NCI-H69 (cell line): ENCODE data around the gene ADAMTS4.
"Not testable (repeated sequence)": the region's sequence is repeated elsewhere in the genome, so short reads cannot be mapped to it uniquely, and the experiment has no call there.

Experiments
- DNase-seq: peaks from one replicate; lab custom pipeline; 2025; lab: John Stamatoyannopoulos, UW

The ADAMTS4 gene, protein sequence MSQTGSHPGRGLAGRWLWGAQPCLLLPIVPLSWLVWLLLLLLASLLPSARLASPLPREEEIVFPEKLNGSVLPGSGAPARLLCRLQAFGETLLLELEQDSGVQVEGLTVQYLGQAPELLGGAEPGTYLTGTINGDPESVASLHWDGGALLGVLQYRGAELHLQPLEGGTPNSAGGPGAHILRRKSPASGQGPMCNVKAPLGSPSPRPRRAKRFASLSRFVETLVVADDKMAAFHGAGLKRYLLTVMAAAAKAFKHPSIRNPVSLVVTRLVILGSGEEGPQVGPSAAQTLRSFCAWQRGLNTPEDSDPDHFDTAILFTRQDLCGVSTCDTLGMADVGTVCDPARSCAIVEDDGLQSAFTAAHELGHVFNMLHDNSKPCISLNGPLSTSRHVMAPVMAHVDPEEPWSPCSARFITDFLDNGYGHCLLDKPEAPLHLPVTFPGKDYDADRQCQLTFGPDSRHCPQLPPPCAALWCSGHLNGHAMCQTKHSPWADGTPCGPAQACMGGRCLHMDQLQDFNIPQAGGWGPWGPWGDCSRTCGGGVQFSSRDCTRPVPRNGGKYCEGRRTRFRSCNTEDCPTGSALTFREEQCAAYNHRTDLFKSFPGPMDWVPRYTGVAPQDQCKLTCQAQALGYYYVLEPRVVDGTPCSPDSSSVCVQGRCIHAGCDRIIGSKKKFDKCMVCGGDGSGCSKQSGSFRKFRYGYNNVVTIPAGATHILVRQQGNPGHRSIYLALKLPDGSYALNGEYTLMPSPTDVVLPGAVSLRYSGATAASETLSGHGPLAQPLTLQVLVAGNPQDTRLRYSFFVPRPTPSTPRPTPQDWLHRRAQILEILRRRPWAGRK

DNA sequence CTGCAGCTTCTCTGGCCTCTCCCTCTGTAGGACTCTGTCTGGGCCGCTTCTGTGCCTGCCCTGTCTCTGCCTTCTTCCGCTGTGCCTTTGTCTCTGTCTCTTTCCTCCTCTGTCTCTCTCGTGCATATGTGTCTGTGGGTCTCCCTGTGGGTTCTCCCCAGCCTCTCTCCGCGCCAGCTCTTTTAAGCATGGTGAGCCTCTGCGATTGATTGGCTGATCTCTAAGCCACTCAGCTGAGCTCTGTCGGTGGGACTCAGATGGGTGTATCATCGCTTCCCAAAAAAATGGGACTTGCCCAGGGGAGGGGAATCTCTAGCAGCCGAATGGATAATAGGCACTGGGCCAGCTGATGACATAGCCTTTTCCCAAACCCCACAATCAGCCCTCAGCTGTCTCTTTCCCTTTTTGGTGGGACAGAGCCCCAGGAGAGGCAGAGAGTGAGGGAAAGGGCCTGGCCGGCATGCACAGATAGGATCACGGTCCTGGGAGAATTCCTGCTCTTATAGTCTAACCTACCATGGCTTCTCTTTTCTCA lies at the start of gene ADAMTS4:
TSS of gene ADAMTS4 (minus strand) at position 158 of the 535 bp plus-strand sequence. CDS start 427 bp downstream, outside the sequence.
- peak; percentile 49 for DNase-seq

DNA sequence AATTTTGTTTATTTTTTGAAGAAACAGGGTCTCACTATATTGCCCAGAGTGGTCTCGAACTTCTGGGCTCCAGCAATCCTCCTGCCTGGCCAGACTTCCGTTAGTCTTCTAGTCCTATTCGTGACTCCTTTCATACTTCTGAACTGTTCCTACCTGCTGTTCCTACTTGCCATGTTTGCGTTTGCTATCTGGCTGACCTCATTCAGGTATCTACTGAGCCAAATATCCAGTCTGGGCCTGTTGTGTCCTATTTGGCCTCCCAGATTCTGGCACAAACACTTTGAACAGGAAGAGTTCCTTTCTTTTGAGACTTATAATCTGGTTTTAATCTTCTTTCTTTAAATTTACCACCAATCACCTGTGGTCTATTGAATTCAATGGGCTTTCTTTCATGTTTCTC lies 46.0 kb upstream of the ADAMTS4 start:
- DNase-seq, result no peak

DNA sequence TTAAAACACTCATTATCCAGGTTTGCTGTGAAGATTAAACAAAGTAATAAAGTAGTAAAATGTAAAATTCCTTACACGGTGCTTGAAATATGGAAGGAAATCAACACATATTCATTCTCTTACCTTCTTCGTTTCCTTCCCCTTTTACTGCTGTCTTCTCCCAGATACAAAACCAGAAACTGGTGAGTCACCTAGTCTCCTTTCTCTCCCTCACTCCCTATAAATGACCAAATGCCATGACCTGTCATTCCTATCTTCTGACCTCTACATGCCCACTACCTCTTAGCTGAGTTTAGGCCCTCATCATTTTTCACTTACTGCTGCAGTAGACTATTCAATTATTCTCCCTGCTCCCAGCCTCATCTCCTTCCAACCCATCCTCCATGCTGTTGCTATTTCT lies 43.5 kb upstream of the ADAMTS4 start:
- no peak for DNase-seq

DNA sequence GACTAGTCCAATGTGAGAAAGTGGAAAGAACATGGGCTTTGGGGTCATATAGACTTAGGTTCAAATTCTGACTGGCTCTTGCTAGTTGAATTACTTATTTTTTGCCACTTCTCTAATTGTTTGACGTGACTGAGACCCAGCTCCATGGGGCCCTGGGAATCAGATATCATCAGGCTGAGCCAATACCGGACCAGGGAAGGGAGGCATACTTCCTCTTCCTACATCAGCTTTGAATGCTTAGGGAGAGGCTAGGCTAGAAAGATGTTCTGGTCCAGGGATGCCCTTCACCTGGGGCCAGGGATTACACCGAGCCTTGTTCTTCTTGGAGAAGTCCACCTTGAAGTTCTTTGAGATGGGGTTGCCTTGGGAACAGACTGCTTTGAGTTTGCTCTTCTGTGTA lies 42.8 kb upstream of the ADAMTS4 start:
- DNase-seq, result no peak

DNA sequence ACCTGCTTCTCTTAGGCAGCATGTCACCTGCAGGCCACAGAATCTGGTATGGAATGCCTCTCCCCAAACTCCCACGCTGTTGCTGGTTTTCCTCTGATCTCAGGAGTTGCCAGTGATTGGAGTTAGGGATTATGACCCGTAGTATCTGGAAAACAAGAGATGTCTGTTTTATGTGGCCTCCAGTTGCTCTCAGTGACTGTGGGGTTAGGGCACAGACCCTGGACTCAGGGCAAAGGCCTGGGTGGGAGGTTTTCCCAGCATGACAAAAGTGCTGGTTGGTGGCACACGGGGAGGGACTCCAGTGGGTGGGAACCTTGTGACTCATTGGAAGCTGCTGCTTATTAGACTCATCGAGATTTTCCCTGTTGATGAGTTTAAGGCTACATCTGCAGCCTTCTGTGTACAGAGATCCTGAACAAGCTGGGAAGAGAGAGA lies 39.2 kb upstream of the ADAMTS4 start, which contains the start of gene NR1I3:
TSS of gene NR1I3 (minus strand) at position 165 of the 435 bp plus-strand sequence. CDS start 1,638 bp downstream, outside the sequence.
- no peak for DNase-seq

DNA sequence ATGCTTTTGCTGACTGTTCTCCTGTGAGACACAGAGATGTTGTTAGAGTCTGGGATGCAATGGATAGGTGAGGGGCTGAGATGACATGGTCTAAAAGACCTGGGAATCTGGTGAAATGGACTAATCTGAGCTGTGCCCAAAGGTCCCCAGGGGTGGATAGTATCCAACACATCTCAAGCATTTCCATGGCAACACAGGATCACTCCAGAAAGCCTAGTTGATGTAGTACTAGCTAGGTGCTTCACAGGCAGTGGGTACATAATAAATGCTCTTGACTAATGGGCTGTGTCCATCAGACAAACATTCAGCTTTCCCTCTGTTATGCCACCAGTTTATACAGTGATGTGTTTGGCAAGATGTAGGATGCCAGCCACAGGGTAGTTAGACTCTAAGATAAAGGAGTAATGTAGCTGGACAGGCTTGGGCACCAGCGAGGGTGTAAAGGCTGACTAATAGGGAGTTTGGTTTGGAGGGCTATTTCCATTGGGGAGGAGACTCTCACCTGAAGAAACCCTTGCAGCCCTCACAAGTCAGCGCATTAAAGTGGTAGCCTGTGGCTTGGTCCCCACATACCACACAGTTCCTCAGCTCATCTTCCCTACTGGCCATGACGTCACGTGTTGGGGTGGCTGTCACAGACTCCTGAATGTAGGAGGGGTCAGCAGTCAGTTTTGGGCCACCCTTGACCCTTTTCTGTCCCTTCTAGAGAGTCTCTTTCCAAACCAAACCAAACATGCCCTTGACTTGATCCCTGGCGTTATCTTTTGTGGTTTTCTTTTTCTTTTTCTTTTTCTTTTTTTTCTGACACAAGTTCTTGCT lies 37.3 kb upstream of the ADAMTS4 start:
- DNase-seq, result no peak

DNA sequence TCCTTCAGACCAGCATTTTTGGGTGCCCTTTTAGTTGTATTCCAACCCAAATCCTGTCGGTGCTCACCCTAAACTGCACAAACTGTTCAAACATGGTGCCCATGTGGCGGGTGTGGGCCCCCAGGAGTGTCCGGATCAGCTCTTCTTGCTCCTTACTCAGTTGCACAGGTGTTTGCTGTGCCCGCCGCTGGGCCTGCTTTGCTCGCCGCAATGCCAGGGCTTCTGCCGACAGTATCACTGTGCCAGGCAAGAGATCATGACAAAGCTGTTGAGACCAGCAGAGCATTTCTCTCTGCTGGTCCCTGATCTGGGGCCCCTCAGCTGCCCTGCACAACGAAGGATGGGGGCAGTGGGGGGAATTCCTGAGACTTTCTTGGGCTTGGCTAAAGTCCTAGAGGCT lies 34.2 kb upstream of the ADAMTS4 start:
- no peak for DNase-seq

DNA sequence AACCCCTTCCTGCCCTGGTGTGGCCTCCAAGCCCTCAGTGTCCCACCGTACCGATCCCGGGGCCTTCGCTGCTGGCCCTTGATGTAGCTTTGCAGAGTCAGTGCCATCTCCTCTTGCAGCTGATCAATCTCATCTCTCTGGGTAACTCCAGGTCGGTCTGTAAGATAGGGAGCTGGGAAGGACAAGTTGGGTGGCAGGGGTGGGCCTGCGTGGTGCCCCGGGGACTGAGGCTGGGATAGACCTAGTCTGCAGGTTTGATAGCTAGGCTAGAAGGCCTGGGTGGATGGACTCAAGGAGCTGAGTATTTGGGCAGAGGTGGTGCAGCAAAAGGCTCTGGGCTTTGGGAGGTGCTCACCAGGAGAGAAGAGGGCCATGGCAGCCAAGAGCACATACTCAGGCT lies 31.9 kb upstream of the ADAMTS4 start:
- no peak for DNase-seq

DNA sequence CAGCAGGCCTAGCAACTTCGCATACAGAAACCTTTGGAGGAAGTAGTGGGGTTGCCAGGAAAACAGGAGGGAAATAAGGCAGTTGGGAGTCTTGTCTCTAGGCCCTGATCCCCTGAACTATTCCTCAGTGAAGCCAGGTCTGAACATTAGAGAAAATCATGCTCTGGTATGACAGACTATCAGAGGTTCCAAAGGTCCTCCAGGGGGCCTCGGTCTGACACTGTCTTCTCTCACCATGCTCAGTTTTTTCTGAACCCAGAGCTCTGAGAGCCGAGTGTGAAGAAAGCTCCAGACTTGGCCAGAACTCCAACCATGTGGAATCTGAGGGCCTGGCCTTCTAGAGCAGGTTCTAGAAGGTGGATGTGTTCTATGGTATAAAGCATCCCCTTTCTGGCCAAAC lies 31.0 kb upstream of the ADAMTS4 start:
- no peak for DNase-seq

DNA sequence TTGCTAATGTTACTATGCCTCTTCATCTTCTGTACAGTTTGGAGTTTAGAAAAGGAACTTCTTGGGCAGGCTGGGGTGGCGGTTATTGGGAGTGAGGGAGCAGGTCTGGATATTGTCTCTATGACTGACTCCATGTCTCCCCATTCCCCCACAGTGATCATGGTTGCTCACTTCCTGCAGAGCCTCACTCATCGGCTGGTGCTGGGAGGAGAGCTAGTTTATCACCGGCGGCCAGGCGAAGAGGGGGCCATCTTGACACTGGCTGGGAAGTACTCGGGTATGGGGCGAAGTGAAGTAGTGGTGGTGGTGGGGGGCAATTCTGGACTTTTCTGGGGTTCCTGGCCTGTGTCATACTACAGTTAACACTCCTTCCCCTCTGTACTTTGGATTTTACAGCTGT lies 29.2 kb upstream of the ADAMTS4 start:
- DNase-seq, result no peak

DNA sequence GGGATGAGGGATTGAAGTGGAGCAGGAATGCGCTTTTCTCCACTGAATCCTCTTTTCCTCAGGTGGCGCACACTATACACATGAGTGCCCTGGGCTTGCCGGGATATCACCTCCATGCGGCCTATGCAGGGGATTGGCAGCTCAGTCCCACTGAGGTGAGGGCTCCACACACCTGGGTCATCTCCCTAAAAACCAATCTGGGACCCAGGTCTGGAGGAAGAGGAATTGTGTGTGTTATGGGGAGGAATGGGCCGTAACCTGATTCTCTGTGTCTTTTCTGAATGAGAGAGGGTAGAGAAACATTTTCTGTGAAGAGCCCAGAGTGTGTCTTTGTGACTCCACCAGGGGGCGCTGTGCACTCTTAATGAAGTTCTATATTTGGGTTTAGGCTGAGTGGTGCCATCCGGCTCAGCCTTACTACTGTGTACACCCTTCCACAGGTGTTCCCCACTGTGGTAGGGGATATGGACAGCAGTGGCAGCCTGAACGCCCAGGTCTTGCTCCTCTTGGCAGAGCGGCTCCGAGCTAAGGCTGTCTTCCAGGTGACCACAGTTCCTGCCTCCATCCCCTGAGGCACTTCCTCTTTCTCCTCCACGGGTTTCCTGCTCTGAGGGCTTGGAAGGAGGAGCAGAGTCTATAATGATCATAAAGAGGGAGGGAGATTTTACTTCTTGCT lies 28.5 kb upstream of the ADAMTS4 start:
- peak; percentile 88 for DNase-seq

DNA sequence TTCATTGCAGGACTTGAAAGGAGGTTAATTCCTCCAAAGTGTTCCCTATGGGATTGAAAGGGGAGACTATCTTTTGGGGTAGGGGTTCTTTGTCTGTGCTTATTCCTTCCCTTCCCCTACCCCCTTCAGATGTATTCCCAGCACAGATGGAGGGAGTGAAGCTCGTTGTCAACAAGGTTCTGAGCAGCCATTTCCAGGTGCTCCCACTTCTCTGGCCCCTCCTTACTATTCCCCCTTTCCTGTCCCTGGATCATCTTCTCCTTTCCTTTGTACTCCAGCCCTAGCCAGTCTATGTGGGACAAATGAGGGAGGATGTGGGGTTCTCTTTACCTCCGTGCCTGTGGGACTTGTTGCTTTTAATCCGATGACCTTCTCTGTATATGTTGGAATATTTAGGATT lies 27.9 kb upstream of the ADAMTS4 start:
- DNase-seq, result peak; percentile 62

DNA sequence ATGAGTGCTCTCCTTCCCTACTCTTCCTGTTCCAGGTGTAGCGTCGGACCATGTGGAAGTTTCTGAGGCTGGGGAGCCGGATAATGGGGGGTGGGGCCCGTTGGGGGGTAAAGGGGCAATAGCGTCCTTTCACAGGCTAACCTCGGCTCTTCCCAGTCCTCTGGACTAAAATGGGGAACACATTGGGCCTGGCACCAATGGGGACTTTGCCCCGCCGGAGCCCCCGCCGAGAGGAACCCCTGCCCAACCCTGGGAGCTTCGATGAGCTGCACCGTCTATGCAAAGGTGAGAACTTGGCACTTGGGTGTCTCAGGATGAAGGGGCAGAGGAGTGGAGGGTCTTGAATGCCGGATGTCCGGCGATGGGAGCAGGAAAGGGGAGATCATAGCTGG lies 27.5 kb upstream of the ADAMTS4 start:
- DNase-seq, result peak; percentile 62

DNA sequence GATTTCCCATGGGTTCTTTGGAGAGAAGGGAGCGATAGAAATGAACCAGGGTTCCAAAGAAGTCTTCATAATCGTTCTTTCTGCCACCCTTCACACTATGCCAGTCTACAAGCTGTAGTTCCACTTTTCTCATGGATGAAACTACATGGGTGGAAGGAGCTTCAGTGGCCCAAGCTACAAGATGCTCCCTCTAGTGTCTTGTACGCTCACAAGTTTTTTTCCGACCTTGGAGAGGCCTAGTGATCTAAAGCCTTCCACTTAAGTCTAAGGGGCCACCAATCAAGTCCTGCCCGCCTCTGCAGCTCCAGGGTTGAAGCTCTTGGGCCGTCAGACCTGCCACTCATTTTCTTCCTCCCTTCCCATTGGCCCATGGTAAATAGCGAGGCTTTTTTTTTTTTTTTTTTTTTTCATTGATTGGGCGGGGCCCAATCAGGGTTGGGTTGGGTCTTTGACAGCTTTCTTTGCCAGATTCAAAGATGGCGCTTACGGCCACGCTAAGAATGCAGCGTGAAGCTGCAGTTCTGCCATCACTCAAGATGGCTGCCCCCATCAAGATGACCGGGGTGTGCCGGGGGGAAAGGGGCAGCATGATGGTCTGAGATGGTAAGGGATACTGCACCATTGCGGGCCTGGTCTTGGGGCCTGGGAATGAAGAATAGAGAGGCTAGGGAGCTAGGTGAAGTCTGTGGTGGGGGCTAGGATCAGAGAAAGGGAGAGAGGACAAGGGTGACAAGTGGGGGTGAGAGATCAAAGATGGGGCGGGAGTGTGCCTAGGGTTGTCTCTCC lies 26.9 kb upstream of the ADAMTS4 start, which contains the start of gene TOMM40L:
TSS of gene TOMM40L (plus strand) at position 527 of the 786 bp plus-strand sequence. CDS start 430 bp downstream, outside the sequence.
- DNase-seq, result peak; percentile 98

DNA sequence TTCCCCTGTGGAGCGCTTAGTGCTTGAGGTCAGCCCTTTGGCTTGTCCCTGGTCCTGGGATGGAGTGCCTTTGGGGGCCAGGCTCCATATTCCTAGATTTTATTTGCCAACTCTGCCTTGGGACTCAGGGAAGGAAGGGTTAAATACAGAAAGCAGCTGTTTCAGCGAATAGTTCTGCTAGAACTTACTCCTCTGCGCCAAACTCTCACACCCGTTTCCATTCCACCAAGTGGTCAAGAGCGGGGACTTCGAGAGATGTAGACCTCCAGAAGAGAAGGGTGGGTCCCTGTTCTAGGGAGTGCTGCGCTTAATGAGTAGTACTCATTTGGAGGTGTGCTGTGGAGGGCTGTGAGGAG lies 26.3 kb upstream of the ADAMTS4 start:
- no peak for DNase-seq

DNA sequence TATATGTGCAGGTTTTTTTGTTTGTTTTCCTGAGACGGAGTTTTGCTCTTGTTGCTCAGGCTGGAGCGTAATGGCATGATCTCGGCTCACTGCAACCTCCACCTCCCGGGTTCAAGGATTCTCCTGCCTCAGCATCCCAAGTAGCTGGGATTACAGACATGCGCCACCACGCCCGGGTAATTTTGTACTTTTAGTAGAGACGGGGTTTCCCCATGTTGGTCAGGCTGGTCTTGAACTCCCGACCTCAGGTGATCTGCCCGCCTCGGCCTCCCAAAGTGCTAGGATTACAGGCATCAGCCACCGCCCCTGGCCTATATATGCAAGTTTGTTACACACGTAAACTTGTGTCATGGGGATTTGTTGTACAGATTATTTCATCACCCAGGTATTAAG lies 25.8 kb upstream of the ADAMTS4 start:
- not testable (repeated sequence) for DNase-seq

DNA sequence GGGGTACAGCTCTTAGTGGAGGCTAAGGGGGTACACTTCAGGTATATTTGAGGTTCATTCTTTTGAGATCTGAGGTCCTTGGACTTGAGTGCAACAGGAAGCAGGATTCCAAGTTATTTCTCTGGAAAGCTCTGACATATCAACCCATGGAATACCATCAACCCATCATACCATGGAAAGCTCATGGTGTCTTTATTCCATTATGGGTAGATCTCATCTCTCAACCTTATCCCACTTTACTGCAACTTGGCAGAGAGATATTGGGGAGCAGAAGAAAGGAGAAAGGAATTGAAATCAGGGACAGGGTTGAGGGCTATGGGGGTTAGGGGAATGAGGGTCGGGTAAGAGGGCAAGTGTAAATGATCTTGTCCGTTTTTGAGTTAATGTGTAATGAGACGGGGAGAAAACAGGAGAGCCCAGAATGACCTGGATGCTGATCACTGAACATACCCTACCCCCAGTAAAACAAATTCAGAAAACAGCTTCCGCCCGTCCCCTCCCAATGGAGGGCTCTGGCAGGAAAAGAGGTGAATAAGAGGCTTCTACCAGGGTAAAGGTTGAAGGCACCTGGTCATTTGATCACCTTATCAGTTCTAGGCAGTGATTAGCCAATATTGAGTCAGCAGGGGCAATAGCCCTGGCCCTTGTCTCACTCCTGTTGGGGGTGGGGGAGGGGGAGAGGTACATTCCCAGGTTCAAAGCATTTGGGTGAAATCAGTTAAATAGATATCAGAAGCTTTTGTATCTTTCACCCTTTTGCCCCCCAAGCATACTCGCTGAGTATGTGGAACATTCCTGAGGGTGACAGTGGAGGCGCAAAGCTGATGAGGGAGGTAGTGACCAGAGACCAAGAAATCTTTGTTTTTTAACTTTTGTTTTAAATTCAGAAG lies 25.2 kb upstream of the ADAMTS4 start:
- no peak for DNase-seq

DNA sequence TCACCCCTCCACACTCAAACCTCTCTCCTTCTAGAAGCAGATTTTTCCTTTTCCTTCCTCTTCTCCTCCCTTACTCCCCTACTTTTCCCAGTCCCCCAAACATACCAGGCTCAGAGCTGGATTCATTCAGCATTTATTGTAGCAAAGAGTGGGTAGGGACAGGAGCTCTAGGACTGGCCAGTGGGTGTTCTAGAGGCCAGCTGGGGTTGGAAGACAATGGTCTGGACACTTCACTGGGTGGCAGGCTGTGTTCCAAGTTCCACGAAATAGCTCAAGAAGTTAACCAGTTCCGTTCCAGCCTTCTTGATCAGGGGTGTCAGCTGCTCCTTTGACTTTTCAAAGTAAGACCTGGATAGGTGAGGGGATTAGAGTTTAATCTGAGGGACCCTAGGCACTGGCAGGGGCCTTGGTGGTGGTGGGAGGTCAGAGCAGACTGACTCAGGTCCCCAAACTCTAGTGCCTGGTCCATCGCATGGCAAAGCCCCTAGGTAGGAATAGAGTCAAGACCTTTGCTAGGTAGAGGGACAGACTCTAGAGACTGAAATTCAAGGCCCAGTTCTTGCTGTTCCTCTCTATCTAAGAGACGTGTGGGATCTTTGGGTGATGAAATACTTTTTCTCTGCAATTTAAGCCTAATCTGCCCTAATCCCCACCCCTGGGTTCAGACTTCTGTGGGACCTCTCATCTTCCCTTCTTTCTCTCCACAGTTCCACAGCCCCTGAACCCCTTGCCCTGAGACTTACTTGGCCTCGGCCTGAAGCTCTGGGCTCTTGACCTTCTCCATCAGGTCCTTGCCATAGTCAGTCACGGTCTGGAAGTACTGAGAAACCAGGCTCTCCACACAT lies 23.5 kb upstream of the ADAMTS4 start:
- no peak for DNase-seq
